CD1c-positive myeloid dendritic cell (primary cell): ENCODE data around the gene PTGIR.
A peak's percentile ranks its signal among the peaks of the same experiment; 100 is the strongest.

ENCODE experiments used
- DNase-seq: peaks from one replicate; pipeline ENCODE4 v3.0.0-alpha.2; 2016; ENCODE audit errors: extremely low spot score

The PTGIR gene

DNA sequence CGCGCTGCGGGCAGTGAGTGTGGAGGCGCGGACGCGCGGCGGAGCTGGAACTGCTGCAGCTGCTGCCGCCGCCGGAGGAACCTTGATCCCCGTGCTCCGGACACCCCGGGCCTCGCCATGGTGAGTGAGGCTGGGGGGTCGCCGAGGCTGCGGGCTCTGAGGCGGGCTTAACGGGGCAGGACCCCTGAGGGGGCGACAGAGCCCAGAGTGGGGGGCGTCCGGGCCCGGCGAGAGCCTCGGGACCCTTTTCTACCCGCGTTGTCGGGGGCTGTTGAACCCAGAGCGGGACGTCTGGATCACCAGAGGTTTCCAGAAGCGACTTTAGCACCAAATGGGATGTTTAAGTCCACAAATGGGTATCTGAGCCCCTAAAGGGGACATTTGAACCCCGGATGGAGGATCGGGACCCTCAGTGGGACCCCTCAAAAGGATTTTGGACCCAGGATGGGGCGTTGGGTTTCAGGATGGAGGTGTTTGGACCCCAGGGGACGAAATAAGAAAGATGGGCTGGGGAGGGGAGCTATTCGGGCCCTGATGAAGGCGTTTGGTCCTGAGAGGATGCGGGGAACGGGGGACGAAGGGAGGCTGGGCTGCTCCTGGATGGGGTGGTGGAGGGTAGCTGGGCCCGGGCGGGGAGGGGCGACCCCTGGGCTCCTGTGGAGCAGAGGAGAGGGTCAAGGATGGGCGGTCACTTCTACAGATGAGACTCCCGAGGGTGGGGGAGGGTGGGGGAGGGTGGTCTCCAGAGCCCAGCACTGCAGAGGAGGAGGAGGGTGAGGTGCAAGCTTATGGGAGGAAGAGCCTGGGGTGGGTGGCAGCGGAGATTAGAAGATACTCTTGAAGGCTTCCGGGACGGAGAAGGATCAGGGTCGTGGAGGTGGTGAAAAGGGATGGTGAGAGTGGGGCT, 23.3 kb downstream of the PTGIR start, which contains the start of gene CALM3:
Gene CALM3 (plus strand): TSS at position 13 of the 907 bp plus-strand sequence. CDS start 105 bp downstream, at position 118.
- no peak for DNase-seq

DNA sequence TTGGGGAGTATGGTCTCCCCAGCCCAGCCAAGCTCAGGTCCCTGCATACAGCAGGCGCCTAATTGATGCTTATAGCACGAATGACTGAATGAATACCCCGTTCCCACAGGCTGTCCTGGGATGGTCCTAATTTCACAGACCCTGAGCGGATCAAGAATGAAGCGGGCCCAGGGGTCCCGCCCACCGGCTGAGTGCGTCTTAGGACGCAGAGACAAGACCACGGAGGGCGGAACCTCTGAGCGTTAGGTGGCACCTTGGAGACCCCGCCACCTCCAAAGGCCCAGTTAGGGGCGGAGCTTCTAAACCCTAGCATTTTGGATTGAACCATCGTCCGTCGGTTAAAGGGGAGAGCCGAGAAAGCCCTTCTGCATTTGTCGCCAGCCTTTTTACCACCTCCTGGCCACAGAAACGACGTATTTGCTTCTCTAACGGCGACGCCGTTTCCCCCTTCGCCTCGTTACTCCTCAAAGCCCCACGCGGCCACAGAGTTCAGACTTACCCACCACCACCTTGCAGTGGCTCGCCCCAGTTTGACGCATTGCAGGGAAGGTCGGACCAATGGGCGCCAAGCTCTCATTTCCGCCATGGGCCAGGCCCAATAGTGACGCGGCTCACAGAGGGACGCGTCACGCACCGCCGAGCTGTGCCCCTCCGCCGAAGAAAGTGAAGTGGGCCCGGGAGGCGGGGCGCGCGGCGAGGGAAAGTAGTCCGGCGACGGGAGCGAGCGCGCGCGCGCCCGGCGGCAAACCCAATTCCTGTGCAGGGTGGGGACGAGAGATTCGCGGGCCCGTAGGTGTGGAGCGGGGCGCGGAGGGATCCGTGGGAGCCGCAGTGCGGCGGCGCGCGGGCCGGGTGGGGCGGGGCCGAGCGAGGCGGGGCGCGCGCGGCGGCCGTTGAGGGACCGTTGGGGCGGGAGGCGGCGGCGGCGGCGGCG, 24.2 kb downstream of the PTGIR start:
- peak; percentile 99 for DNase-seq

DNA sequence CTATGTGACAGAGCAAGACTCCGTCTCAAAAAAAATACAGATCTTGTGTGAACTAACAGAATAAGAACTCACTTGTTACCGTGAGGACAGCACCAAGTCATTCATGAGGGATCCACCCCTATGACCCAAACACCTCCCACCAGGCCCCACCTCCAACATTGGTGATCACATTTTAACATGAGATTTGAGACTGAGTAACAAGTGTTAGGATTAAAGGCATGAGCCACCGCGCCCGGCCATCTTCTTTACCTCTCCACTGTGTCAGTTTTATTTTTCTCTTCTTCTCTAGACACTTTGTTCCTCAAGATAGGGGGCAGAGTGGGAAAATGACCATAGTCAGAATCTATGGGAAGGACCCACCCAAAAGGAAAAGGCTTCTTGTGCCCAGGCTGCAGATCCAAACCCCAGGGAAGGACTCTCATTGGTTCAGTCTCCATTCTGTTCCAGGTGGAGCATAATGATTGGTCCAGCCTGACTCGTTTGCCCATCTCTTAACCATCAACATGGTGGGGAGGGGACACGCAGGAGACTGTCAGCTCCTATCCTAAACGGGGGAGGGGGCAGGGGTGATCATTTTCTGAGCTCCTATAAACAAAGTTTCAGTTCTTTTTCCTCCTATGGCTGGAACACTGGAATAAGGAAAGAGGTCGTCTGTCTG, 25.0 kb downstream of the PTGIR start:
- no peak for DNase-seq

DNA sequence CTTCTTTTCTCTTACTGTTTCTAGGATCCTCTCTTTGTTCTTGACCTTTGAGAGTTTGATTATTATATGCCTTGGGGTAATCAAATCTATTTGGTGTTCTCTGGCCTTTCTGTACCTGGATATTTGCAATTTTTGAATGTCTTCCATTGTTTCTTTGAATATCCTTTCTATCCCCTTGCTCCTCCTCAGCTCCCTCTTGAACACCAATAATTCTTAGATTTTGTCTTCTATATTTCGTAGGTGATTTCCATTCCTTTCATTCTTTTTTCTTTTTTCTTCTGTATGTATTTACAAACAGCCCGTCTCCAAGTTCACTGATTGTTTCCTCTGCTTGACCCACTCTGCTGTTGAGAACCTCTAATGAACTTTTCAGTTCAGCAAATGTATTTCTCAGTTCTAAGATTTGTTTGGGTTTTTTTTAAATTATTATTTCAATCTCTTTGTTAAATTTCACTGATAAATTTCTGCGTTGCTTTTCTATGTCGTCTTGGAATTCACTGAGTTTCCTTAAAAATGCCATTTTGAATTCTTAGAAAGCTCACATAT, 26.4 kb downstream of the PTGIR start:
- no peak for DNase-seq

DNA sequence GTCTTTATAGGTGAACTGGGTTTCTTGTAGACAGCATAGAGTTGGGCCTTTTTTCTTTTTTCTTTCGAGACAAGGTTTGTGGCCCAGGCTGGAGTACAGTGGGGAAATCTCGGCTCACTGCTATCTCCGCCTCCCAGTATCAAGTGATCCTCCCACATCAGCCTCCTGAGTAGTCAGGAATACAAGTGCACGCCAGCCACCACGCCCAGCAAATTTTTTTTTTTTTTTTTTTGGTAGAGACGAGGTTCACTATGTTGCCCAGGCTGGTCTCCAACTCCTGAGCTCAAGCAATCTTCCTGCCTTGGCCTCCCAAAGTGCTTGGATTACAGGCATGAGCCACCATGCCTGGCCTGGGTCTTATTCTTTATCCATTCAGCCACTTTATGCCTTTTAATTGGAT, 28.9 kb downstream of the PTGIR start:
- DNase-seq: no peak

DNA sequence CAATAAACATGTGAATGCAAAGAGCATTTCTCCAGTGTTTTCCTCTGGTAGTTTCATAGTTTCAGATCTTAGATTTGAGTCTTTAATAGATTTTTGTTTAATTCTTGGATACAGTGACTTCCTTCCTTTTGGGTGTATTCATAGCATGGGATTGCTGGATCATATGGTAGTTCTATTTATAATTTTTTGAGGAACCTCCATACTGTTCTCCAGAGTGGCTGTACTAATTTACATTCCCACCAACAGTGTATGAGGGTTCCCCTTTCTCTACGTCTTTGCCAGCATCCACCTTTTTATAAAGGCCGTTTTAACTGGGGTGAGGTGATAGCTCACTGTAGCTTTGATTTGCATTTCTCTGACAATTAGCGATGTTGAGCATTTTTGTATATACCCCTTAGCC, 33.0 kb downstream of the PTGIR start:
- DNase-seq: peak; percentile 43

DNA sequence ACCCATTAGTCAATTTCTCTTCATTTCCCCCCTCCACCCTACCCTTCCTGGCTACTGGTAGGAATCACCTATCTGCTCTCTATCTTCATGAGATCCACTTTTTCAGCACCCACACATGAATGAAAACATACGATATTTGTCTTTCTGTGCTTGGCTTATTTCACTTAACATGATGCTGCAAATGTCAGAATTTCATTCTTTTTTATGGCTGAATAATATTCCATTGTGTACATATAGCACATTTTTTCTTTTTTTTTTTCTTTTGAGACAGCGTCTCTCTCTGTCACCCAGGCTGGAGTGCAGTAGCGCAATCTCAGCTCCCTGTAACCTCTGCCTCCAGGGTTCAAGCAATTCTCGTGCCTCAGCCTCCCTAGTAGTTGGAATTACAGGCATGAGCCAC, 33.6 kb downstream of the PTGIR start:
- DNase-seq: no peak

DNA sequence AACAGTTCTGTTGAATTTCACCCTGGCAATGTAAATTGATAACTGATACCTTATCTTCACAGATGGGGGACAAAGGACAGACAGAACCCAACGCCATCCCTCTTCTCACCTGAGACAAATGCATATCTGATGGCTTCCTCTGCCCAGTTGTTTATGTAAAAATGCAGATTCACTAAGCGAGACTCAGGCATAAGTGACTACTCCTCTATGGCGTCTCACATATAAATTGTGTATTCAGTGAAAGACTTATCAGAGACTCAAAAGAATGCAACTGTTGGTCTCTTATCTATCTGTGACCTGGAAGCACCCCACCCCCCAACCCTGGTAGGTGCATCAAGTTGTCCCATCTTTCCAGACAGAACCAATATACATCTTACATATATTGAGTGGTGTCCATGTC, 37.0 kb downstream of the PTGIR start:
- no peak for DNase-seq

DNA sequence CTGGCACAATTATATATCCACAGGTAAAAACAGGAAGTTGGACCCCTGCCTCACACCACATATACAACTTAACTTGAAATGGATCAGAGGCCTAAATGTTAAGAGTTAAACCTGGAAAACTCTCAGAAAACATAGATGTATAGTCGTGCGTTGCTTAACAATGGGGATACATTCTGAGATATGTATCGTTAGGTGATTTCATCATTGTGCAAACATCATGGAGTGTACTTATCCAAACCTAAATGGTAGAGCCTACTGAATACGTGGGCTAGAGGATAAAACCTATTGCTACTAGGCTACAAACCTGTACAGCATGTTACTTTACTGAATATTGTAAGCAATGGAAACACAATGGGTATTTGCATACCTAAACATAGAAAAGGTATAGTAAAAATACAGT, 38.6 kb downstream of the PTGIR start:
- DNase-seq: no peak

DNA sequence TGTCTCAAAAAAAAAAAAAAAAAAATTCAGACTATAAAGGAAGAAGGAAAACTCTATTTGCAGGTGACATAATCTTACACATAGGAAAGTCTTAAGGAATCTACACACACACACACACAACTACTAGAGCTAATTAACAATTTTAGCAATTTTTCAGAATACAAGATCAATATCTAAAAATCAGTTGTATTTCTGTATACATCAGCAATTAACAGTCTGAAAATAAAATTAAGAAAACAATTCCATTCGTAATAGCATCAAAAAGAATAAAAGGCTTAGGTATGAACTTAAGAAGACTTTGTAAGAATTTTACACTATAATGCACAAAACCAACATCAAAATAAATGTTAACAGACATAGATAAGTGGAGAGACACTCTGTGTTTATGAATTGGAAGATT, 39.4 kb downstream of the PTGIR start:
- no peak for DNase-seq

DNA sequence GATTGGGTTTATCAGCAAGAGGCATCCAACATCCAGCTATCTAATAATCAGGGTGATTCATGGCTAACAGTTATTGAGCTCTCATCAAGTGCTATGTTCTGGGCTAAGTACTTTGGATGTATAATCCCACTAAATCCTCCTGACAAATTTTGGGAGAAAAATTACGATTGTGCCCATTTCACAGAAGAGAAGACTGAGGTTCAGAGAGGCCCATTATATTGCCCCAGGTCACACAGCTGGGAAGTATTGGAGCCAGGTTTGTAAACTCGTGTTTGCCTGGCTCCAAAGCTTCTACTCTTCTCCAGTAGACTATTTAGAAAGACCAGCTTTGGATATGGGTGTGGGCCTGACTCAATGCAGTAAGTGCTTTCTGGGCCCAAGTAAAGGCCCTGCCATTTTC, 44.6 kb downstream of the PTGIR start:
- DNase-seq: no peak

DNA sequence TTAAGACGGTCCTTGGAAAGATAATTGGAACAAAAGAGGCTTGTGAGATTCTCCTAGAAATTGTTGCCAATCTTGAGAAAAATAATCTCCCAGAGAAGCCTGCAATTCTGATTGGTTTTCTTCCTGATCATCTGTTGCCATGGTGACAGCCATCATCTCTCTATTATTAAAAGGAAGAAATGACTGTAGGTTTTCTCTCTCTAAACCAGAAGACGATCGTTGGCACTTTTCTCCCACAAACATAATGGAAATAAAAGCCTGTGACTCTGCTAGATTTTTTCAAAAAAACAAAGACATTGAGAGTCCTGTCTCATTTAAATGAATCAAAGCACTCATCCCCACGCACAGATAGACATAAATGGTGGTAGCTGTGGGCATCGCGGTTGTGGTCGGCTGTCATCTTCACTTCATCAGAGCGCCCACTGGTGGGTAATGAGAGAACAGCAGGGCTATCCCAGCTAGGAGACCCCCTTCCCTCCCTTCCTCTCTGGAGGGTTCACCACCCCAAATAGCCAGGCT, 45.5 kb downstream of the PTGIR start:
- DNase-seq: peak; percentile 36

DNA sequence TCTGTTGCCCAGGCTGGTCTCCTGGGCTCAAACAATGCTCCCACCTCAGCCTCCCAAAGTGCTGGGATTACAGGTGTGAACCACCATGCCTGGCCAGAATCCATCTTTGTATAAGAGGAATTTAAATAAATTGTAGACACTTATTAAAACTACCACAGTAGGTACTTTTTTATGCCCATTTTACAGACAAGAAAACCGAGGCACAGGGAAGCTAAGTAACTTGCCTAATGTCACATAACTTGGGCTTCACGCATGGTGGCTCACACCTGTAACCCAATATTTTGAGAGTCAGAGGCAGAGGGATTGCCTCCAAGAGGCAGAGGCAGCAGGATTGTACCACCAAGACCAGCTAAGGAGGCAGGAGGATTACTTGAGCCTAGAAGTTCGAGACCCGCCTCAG, 46.4 kb downstream of the PTGIR start:
- DNase-seq: no peak

DNA sequence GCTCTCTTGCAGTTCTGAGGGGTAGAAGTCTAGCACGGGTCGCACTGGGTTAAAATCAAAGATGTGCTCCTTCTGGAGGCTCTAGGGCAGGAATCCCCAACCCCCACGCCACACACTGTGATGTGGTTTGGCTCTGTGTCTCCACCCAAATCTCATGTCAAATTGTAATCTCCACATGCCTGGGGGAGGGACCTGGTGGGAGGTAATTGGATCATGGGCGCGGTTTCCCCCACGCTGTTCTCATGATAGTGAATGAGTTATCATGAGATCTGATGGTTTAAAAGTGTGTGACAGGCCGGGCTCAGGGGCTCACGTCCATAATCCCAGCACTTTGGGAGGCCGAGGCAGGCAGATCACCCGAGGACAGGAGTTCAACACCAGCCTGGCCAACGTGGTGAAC, 50.4 kb downstream of the PTGIR start:
- no peak for DNase-seq

DNA sequence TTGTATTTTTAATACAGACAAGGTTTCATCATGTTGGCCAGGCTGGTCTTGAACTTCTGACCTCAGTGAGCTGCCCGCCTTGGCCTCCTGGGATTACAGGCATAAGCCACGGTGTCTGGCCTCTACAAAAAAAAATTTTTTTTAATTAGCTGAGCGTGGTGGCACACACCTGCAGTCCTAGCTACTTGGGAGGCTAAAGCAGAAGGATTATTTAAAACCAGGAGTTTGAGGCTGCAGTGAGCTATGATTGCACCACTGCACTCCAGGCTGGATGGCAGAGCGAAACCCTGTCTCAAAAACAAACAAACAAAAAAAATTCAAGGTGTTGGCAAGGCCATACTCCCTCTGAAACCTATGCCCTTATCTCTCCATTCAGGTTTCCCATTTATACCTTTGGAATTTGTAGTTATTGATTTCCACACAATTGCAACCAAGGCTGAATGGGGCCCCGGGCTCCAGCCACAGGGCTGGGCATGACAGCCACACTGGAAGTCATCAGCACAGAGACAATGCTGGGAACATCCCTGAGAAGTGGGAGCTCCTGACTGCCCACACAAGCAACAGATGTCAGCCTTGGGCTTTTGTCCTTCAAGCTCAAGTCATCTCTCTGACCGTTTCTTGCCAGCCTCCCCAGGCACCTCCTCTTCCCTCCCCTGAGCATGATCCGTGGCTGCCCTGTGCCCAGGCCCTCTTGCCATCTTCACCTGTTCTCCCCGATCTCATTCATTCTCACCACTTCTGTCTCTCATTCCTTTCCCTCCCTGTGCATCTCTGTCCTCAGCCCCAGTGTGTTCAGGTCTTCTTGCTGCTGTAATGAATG, 51.0 kb downstream of the PTGIR start:
- DNase-seq: no peak

DNA sequence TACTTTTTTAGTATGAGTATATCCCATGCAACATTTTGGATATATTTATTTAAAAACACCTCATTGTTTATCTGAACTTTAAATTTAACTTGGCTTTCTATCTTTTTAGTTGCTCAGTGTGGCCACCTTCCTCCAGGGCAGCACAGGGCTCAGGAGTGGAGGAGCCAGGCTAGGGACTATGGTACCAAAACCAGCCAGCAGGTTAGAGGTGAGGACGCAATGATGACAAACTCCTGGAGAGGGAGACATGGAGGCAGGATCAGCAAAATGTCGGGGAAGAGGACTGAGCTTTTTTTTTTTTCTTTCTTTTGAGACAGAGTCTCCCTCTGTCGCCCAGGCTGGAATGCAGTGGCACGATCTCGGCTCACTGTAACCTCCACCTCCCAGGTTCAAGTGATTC, 53.4 kb downstream of the PTGIR start:
- no peak for DNase-seq
